ENCODE measurements around the gene TFF1.

DNA sequence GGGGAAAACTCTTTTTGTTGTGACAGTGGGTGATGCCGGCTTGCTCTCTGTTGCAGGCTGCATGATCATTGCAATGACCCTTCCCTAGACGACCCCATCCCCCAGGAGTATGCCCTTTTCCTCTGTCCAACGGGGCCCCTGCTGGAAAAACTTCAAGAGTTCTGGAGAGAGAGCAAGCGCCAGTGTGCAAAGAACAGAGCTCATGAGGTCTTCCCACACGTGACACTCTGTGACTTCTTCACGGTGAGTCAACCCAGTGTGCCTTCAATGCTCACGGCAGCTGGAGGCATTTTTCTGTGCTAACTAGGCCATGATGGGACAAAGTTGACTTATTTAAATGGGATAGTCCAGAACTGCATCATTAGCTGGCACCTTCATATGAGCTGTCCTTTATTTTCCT is 43.0 kb upstream of the TFF1 start:
- TF ChIP-seq FOXP2 (optimal IDR thresholded peaks at IDR 0.05; ENCODE audit: borderline replicate concordance, extremely low read depth, extremely low read length, insufficient read depth) = no peak
- TF ChIP-seq, protein P1, sequence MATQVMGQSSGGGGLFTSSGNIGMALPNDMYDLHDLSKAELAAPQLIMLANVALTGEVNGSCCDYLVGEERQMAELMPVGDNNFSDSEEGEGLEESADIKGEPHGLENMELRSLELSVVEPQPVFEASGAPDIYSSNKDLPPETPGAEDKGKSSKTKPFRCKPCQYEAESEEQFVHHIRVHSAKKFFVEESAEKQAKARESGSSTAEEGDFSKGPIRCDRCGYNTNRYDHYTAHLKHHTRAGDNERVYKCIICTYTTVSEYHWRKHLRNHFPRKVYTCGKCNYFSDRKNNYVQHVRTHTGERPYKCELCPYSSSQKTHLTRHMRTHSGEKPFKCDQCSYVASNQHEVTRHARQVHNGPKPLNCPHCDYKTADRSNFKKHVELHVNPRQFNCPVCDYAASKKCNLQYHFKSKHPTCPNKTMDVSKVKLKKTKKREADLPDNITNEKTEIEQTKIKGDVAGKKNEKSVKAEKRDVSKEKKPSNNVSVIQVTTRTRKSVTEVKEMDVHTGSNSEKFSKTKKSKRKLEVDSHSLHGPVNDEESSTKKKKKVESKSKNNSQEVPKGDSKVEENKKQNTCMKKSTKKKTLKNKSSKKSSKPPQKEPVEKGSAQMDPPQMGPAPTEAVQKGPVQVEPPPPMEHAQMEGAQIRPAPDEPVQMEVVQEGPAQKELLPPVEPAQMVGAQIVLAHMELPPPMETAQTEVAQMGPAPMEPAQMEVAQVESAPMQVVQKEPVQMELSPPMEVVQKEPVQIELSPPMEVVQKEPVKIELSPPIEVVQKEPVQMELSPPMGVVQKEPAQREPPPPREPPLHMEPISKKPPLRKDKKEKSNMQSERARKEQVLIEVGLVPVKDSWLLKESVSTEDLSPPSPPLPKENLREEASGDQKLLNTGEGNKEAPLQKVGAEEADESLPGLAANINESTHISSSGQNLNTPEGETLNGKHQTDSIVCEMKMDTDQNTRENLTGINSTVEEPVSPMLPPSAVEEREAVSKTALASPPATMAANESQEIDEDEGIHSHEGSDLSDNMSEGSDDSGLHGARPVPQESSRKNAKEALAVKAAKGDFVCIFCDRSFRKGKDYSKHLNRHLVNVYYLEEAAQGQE (IDR thresholded peaks at IDR 0.05; ENCODE audit: insufficient read depth in 1 of 2, low read depth in 2 of 2, low read length in 2 of 2) = no peak
- no peak for TF ChIP-seq POLR2AphosphoS5 (IDR thresholded peaks at IDR 0.05; ENCODE audit: low read depth, low read length)
